Pancreas (tissue), 10 donors: Measurements from ENCODE around the gene GMDS. TPM values are rescaled to one million over a fixed set of nuclear protein-coding genes. Genes with fewer than 3 reads are reported as not detected.
A peak's percentile ranks its signal among the peaks of the same experiment; 100 is the strongest.

Experiments
- ATAC-seq, 4 donors: fragments of 200-7000 bp; cut with Tn5 transposase; one replicate each; pipeline versions ENCODE4 v1.8.0 to v1.9.1; 2020; ENCODE audit warnings: mild to moderate bottlenecking in 4 of 4, moderate library complexity in 4 of 4
- DNase-seq, 6 donors: peaks; one replicate each; pipeline ENCODE4 v3.0.0-alpha.2; 2020
- FAIRE-seq: peaks from 2 replicates; lab custom pipeline; 2012; peaks lifted over from hg19 to GRCh38; lab: Jason Lieb, UNC
- H3K27ac ChIP-seq, 4 donors: fragments of 200-600 bp; sonication (generic); 1 replicate in 3 of 4; 2 replicates in 1 of 4; pipeline versions ENCODE4 v1.5.0 to v1.8.0; 2020
- H3K27me3 ChIP-seq, 4 donors: fragments of 200-600 bp; one replicate each; pipeline ENCODE4 v1.8.0; 2021
- H3K36me3 ChIP-seq, 3 donors: fragments of 200-600 bp; sonication (generic) in 1 of 3; one replicate each; pipeline versions ENCODE4 v1.5.0 to v1.8.0; 2020 to 2021
- H3K4me1 ChIP-seq, 3 donors: fragments of 200-600 bp; one replicate each; pipeline ENCODE4 v1.8.0; 2021
- H3K4me3 ChIP-seq, 4 donors: fragments of 200-600 bp; sonication (generic) in 2 of 4; one replicate each; pipeline versions ENCODE4 v1.5.0 to v1.8.0; 2020 to 2021
- H3K9me3 ChIP-seq, 4 donors: fragments of 200-600 bp; one replicate each; pipeline ENCODE4 v1.8.0; 2021
- CTCF ChIP-seq, 4 donors: fragments of 200-600 bp; sonication (generic) in 3 of 4; IDR thresholded peaks; one replicate each; pipeline versions ENCODE4 v1.5.0 to v1.8.0; 2021; ENCODE audit warnings: antibody characterized with exemption in 4 of 4
- WGBS, 2 donors: extraction: QIAGEN DNeasy Blood & Tissue Kit; methylation state at CpG; one replicate each; pipeline ENCODE4 v1.1.7; 2013; 5-methylcytosine and 5-hydroxymethylcytosine counted together
- intact Hi-C, 3 donors: fragments of 100-400 bp; cut with DNase I; formaldehyde crosslinking; loops; one replicate each; pipeline versions ENCODE4 v1.11.1 to v1.14.2; 2022
- polyA plus RNA-seq, 2 donors: library from polyadenylated mRNA; stranded (reverse); fragments of 200-250 nt; gene quantifications; one replicate each; pipeline ENCODE4 v1.2.3, GENCODE V29; 2013
- total RNA-seq, 6 donors: library from RNA; stranded (reverse); fragmentation: NEBNext Ultra II Directional in 4 of 6; extraction: Animal tissue kit (Norgen Biotek cat#: 25700) in 4 of 6; gene quantifications; one replicate each; pipeline versions ENCODE4 v1.2.1 to v1.2.4, GENCODE V29; 2021 to 2023
- donor health status: healthy with polysubstance abuse.
- donor health status: DM: no; HTN: no; CAD: no; lungs with moderate emphysema.
- donor health status: DM: no; HTN: no; CAD: no.
- donor health status: control.
- donor health status: control.
- donor health status: Bipolar disorder and iron deficiency.
- donor health status: DM: yes; HTN: yes; CAD: no.
- donor health status: DM: no; HTN: no; CAD: no.
- donor health status: DM: no; HTN: no; CAD: no.
- donor health status: DM: yes; HTN: yes; CAD: no.

Gene GMDS
- total and polyA plus RNA-seq, 8 donors, result 7.6 to 40.8 (median 26.5) TPM

DNA sequence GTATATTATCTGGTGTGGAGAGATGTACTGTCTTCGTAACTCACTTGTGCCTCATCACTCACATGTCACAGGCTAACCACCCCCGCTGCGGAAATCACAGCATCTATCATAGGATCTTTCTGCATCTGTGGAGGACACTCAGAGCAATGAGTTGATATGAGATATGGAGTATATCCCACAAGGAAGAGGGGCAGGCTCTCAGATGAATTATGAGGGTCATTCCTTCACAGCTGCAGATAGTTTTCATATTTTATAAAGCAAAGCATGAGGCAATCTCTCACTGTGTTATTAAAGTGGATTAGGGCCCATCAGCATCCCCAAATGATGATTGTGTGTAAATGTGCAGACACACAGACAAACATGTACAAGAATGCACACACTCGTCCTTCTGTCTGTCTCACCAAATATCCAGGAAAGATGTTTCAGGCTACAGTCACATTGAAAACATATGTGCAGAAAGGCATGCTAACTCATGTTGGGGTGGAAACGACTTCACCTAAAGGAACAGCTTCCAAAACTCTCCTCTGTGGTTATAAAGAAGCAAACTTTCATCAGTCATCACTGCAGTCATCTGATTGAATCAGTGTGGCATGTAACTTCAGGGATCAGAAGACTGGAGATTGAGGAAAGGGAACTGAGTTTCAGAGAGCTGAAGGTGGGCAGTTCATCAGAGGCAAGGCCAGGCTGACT is 471.0 kb downstream of the GMDS start:
- intact Hi-C loops, result no loop called here
- Histone ChIP-seq H3K9me3 (no peaks in the 10 kb centered on the region), H3K36me3 (no peaks in the 10 kb centered on the region), H3K4me1 (no peaks in the 10 kb centered on the region), H3K4me3 (no peak overlapping the region), H3K27ac (no peak overlapping the region), H3K27me3 (no peaks in the 10 kb centered on the region)
- TF ChIP-seq CTCF (IDR thresholded peaks at IDR 0.05), result no peak
- FAIRE-seq (no peak), ATAC-seq (no peak), DNase-seq (no peak)
- 88 to 94% methylated on average over 5 of the region's 5 CpGs for WGBS, 2 donors

GRCh38 chr6:1773700-1774099 is 471.7 kb downstream of the GMDS start:
- intact Hi-C loops, result no loop called here
- no peak for FAIRE-seq
- ATAC-seq, result no peak

GRCh38 chr6:1770968-1771723 is 474.3 kb downstream of the GMDS start:
- TF ChIP-seq CTCF (IDR thresholded peaks at IDR 0.05), result no peak
- peaks cover 0 to 14% (median 12%) of the 10 kb centered on the region in 3 donors for H3K4me1 ChIP-seq
- DNase-seq (no peak), ATAC-seq (peak in 2 of 4 donors; percentile 16 to 21), FAIRE-seq (no peak)
- no peaks in the 10 kb centered on the region for H3K36me3 ChIP-seq
- intact Hi-C loops, result no loop called here
- H3K27ac ChIP-seq, result peak overlapping the region in 2 of 4 donors; percentile 33 to 36
- no peaks in the 10 kb centered on the region for H3K9me3 ChIP-seq
- H3K27me3 ChIP-seq, result no peaks in the 10 kb centered on the region
- H3K4me3 ChIP-seq, result no peak overlapping the region
- 45 to 49% methylated on average over 5 of the region's 5 CpGs for WGBS, 2 donors

More at GRCh38 chr6:1773700-1774099, 471.7 kb downstream of the GMDS start:
- H3K27ac ChIP-seq, result no peak overlapping the region
- H3K27me3 ChIP-seq, result no peaks in the 10 kb centered on the region
- DNase-seq, result no peak
- no peaks in the 10 kb centered on the region for H3K9me3 ChIP-seq
- no peak for TF ChIP-seq CTCF (IDR thresholded peaks at IDR 0.05)
- no peaks in the 10 kb centered on the region for H3K36me3 ChIP-seq
- H3K4me3 ChIP-seq, result no peak overlapping the region
- H3K4me1 ChIP-seq, result no peaks in the 10 kb centered on the region
- WGBS, 2 donors, result 92 to 94% methylated on average over 2 of the region's 2 CpGs

DNA sequence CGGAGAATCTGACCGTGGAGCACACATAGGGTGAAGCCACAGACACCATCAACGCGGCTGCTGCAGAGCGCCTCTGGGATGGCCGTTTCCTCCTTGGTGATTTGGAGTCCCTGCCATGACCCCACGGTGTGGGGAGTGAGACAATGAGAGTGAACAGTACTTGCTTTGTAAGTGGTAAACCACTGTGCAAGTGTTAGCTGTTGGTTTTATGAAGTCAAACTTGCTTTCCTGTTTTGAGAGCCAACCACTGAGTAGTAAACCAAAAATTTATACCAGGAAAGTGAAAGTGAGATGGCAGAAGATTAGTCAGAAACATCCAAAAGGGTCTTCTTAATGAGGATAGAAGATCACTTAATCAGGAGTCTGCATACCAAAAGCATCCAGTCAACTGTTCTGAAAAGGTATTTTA is 475.0 kb downstream of the GMDS start:
- Histone ChIP-seq H3K36me3 (no peaks in the 10 kb centered on the region), H3K4me1 (peaks cover 0 to 16% (median 14%) of the 10 kb centered on the region in 3 donors), H3K27ac (peak overlapping the region in 2 of 4 donors; percentile 33 to 36), H3K9me3 (no peaks in the 10 kb centered on the region), H3K4me3 (no peak overlapping the region), H3K27me3 (no peaks in the 10 kb centered on the region)
- intact Hi-C loops, result no loop called here
- WGBS, 2 donors, result 85 to 88% methylated on average over 7 of the region's 7 CpGs
- no peak for DNase-seq
- FAIRE-seq, result no peak
- no peak for TF ChIP-seq CTCF (IDR thresholded peaks at IDR 0.05)
- peak in 3 of 4 donors; percentile 23 to 45 (median 43) for ATAC-seq
